Measurements from ENCODE around the gene PIGQ.

The PIGQ gene

DNA sequence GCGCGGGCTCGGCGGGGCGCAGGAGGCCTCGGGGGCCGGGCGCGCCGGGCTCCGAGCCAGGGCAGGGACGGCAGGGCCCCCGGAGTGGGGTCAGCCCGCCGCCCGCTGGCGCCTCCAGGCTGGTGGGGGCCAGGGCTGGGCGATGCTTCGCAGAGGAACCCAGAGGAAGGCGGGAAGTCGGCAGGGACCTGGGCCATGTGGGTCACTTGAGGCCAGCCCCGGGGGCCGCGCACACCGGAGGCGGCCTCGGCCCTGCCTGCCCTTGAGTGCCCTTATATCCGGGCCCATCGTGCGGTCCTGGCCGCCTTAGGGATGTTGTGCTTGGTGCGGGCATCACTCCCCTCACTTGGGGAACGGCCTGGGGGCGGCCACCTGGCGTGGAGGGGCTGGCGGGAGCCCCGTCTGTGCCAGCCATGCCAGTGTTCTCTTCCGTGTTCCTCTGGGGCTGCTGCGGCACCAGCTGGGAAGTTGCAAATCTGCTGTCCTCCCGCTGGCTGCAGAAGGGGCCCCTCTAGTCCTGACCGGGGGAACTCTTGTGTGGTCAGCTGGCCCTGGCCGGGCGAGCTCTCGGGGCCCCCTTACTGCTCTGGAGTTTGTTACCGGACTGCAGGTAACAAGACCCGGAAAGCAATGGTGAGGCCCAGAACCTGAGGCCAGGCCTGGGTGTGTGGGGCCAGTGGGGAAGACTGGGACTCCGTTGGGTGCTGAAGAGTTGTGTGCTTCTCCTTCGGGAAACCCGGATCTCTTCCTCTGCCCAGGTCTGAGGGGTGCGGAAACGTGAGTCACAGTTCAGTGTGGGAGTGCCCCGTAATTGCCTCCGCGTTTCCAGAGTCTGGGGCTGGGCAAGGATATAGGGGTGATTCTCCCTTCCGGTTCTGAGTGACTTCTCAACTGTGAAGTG is 41.4 kb upstream of the PIGQ start:
- Histone ChIP-seq H3K4me3 (peak overlapping the region; percentile 73), H3K9me3 (no peaks in the 10 kb centered on the region), H3K36me3 (replicated peaks) (peaks cover 19% of the 10 kb centered on the region), H3K4me1 (peaks cover 11% of the 10 kb centered on the region), H3K27me3 (ENCODE audit: low read depth) (no peaks in the 10 kb centered on the region)
- peak in 1 of 2 experiments; percentile 43 for DNase-seq (ENCODE audit: low spot score in 2 of 2)
- in situ Hi-C loops (cut with MboI; ENCODE audit: low sequenced_read_pairs): no loop called here

DNA sequence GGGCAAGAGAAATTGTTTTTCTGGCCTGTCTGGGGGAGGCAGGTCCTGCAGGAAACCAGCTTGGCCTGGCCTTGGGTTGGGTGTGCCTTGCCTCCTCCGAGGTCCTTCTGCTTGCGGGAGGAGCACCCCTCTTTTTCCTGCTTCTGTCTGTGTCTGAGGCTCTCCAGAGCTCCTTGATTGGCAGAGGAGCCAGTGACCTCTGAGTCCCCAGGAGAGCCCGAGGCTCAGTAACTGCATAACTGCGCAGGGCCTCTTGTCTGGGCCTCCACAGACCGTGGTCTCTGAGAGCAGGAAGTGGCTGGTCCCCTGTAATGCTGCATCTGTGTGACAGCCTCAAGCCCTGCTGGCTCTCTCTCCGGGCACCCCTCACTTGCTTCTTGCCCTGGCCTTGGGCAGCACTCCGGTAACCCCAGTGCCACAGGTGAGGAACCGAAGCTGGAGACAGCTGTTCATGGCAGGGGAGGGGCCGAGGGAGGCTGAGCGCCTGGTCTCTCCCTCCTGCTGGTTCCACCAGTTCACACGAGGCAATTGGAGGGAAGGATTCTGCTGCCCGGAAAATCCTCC is 40.7 kb upstream of the PIGQ start:
- in situ Hi-C loops (cut with MboI; ENCODE audit: low sequenced_read_pairs): no loop called here
- peak overlapping the region; percentile 73 for H3K4me3 ChIP-seq
- DNase-seq (ENCODE audit: low spot score in 2 of 2): no peak
- peaks cover 11% of the 10 kb centered on the region for H3K4me1 ChIP-seq
- H3K36me3 ChIP-seq (replicated peaks): peaks cover 19% of the 10 kb centered on the region
- no peaks in the 10 kb centered on the region for H3K27me3 ChIP-seq (ENCODE audit: low read depth)
- no peaks in the 10 kb centered on the region for H3K9me3 ChIP-seq

DNA sequence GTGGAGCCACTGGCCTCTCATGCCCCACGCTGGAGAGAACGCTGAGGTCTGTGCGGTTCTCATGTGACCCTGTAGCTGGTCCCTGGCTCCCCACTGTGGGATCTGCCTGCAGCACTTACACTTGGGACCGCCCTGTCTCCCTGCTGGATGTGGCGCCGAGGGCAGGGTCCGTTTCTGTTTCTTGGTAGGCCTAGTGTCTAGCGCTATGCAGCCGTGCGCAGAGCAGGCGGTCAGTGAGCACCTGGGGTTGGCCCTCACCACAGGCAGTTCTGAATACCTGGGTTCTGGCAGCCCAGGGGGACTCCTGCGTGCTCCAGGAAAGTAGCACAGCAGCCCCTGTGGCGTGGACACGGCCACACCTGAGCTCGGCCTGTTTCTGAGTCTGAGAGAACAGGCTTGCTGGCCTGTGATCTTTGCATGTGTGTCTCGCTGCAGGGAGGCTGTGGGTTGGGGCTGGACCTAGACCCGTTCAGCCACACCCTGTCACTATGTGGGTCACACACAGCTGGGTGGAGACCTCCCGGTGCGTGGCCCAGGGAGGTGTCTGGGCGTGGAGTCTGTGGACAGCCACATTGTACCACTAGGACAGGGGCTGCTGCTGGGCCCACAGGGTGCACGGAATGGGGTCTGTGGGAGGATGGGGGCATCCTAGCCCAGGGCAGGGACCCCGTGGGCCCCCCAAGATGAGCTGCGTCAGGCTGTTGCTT is 39.5 kb upstream of the PIGQ start:
- in situ Hi-C loops (cut with MboI; ENCODE audit: low sequenced_read_pairs): no loop called here
- peaks cover 11% of the 10 kb centered on the region for H3K4me1 ChIP-seq

DNA sequence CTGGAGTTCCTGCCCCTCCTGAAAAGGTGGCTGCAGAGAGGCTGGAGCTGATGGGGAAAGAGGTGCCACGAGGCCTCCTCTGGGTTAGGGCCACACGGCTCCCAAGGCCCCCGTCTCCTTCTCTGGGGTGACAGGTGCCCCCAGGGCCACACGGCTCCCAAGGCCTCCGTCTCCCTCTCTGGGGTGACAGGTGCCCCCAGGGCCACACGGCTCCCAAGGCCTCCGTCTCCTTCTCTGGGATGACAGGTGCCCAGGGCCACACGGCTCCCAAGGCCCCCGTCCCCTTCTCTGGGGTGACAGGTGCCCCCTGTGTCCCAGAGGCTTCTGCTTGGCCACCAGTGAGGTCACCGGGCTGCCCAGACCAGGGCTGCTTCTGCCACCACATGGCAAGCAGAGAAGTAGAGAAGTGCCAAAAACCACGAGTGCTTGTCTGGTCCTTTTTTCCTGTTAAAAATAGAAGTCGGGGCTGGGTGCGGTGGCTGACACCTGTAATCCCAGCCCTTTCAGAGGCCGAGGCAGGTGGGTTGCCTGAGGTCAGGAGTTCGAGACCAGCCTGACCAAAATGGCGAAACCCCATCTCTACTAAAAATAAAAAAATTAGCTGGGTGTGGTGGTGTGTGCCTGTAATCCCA is 38.2 kb upstream of the PIGQ start:
- Histone ChIP-seq H3K36me3 (replicated peaks) (peaks cover 18% of the 10 kb centered on the region), H3K4me1 (no peaks in the 10 kb centered on the region; the same call in 1 of the 2 replicates), H3K9me3 (no peaks in the 10 kb centered on the region), H3K27me3 (ENCODE audit: low read depth) (no peaks in the 10 kb centered on the region), H3K4me3 (no peak overlapping the region)
- no peak for DNase-seq (ENCODE audit: low spot score in 2 of 2)
- in situ Hi-C loops (cut with MboI; ENCODE audit: low sequenced_read_pairs): no loop called here

More for the DNA sequence above, 39.5 kb upstream of the PIGQ start:
- DNase-seq (ENCODE audit: low spot score in 2 of 2): no peak
- H3K36me3 ChIP-seq (replicated peaks): peaks cover 16% of the 10 kb centered on the region
- H3K27me3 ChIP-seq (ENCODE audit: low read depth): no peaks in the 10 kb centered on the region
- H3K4me3 ChIP-seq: no peak overlapping the region
- no peaks in the 10 kb centered on the region for H3K9me3 ChIP-seq

DNA sequence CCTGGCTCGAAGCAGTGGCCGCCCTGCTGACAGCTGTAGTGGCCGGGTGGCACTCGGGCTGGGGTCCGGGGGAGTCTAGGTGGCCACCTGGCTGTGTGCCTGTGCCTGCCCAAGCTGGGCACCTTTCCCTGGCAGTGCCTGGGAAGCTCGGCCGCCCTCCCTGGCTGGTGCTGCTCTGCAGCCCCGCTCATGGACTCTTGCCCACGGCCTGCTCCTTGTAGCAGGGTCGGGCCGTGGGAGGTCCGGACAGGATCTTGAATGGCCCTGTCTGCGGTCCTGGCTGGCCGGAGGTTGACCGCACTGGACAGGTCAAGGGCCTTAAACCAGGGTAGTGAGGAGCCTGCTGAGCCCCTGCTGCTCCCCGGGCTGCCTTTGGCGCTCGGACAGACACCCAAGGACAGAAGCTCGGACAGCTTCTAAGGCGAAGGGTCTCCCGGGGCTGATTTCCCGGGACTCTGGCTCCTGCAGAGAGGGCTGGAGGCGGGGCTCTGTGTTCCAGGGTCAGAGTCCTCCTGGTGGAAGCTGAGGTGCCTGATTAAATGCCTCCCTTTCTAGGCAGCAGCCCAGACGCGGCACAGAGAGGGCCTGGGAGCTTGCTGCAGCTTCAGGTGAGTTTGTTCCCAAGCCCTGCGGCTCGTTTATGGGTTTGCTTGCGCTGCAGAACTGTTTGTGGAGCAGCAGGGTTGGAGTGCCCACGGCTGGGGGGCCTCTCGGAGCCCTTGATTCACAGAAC is 36.2 kb upstream of the PIGQ start:
- in situ Hi-C loops (cut with MboI; ENCODE audit: low sequenced_read_pairs): no loop called here
- no peaks in the 10 kb centered on the region; the same call in 1 of the 2 replicates for H3K4me1 ChIP-seq
- DNase-seq (ENCODE audit: low spot score in 2 of 2): no peak
- no peaks in the 10 kb centered on the region for H3K9me3 ChIP-seq
- H3K27me3 ChIP-seq (ENCODE audit: low read depth): no peaks in the 10 kb centered on the region
- H3K4me3 ChIP-seq: no peak overlapping the region
- peaks cover 19% of the 10 kb centered on the region for H3K36me3 ChIP-seq (replicated peaks)

DNA sequence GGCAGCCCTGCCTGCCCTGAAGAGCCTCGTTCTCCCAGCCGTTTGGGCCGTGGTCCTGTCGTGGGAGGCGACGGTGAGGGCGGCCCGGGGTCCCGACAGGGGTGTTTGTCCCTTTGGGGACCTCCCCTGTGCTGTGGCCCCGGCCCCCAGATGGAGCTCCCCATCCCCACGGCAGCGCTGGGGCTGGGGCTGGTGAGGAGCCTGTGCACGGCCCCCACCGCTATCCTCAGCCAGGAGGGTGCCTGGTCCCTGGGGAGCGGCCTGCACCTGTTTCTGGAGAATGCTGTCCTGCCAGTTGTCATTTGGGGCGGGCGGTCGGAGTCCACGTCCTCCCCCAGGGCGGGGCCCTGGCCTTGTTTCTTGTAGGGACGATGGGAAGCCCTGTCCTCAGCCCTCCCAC is 35.6 kb upstream of the PIGQ start:
- Histone ChIP-seq H3K9me3 (no peaks in the 10 kb centered on the region), H3K36me3 (replicated peaks) (peaks cover 19% of the 10 kb centered on the region), H3K4me3 (no peak overlapping the region), H3K27me3 (ENCODE audit: low read depth) (no peaks in the 10 kb centered on the region), H3K4me1 (no peaks in the 10 kb centered on the region; the same call in 1 of the 2 replicates)
- in situ Hi-C loops (cut with MboI; ENCODE audit: low sequenced_read_pairs): no loop called here
- DNase-seq (ENCODE audit: low spot score in 2 of 2): no peak

DNA sequence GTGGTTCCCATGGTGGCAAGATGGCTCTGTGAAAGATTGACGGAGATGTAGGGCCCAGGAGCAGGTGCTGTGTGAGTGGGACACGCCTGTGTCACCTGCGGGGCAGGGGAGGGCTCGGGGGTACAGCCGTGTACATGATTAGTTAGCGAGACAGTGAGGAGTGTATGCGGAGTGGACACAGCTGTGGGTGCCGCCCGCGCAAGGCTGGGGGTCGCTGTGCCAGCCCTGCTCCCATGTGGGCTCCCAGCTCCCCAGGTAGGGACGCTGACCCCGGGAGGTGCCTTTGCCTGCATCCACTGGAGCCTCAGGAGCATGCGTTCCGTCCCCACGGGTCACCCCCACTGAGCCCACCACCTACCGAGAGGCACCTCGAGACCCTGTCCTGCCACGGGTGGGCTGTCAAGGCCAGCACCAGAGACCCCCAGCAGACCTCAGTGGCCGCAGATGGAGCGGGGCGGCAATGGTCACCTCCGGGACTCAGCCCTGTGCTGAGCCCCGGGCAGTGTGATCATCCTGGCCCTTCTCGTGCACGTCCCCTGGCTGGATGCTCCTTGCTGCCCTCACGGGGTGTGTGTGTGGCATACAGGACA is 34.8 kb upstream of the PIGQ start:
- Histone ChIP-seq H3K9me3 (no peaks in the 10 kb centered on the region), H3K36me3 (replicated peaks) (peaks cover 11% of the 10 kb centered on the region), H3K4me3 (no peak overlapping the region), H3K27me3 (ENCODE audit: low read depth) (no peaks in the 10 kb centered on the region), H3K4me1 (no peaks in the 10 kb centered on the region)
- in situ Hi-C loops (cut with MboI; ENCODE audit: low sequenced_read_pairs): no loop called here
- no peak for DNase-seq (ENCODE audit: low spot score in 2 of 2)

DNA sequence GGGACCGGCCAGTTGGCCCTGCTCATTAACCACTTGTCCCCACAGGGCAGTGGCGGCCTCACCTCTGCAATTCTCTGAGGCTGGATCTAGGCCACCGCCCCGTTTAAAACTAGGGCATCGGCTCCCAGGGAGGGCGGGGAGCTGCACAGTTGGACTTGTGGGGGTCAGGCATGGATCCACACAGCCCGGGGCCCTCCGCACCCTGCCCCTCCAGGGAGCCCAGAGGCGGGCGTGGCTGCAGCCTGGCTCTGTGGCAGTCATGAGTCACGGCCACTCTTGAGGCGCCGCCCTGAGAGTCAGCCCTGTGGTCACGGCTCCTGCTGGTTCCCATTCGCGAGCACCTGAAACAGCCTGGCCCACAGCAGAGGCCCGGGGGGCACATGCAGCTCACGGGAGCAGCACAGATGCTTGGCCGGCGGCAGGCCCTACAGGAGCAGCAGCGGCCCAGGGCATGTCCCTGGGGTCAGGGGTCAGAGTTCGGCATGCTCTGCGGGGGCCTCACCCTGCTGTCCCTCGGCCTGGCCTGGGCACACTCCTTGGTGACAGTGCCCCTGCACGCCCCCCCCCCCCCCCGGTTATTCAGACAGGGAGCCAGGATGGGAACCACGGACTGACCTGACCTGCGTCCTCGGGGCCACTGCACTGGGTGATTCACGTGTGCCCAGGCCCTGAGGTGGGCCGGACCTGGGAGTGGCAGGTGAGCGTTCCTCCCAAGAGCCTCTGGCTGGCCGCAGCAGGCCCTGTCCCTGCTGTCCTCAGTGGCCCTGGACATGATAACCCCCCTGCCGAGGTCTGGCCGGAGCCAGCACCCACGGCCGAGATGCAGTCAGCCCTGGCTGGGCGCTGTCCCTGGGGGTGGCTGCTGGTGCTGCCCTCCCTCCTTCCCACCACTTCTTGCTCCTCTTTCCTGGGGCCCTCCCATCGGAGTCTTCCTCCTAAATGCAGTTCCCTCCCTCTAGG is 34.0 kb upstream of the PIGQ start:
- DNase-seq (ENCODE audit: low spot score in 2 of 2): no peak
- in situ Hi-C loops (cut with MboI; ENCODE audit: low sequenced_read_pairs): no loop called here
- Histone ChIP-seq H3K4me3 (no peak overlapping the region), H3K9me3 (no peaks in the 10 kb centered on the region), H3K4me1 (no peaks in the 10 kb centered on the region), H3K36me3 (replicated peaks) (peaks cover 7% of the 10 kb centered on the region), H3K27me3 (ENCODE audit: low read depth) (no peaks in the 10 kb centered on the region)

DNA sequence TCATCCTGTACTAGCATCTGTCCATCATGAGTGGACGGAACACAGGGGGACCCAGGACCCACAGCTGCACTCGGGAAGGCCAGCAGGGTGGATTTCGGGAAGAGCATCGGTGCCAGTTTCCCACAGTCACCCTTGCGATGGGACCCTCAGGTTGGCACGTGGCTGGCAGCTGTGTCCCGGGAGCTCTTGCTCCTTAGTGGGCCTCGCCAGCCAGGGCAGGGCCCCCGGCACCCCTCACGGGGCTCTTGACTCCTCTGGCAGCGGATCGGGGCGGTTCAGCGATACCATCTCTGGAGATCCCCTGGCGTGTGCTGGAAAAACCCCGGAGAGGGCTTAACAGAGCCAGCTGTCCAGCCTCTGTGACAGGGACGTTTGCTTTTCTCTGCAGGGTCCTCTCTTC is 33.0 kb upstream of the PIGQ start:
- Histone ChIP-seq H3K9me3 (no peaks in the 10 kb centered on the region), H3K4me1 (no peaks in the 10 kb centered on the region), H3K36me3 (replicated peaks) (peaks cover 7% of the 10 kb centered on the region), H3K27me3 (ENCODE audit: low read depth) (no peaks in the 10 kb centered on the region), H3K4me3 (no peak overlapping the region)
- DNase-seq (ENCODE audit: low spot score in 2 of 2): no peak
- in situ Hi-C loops (cut with MboI; ENCODE audit: low sequenced_read_pairs): no loop called here

DNA sequence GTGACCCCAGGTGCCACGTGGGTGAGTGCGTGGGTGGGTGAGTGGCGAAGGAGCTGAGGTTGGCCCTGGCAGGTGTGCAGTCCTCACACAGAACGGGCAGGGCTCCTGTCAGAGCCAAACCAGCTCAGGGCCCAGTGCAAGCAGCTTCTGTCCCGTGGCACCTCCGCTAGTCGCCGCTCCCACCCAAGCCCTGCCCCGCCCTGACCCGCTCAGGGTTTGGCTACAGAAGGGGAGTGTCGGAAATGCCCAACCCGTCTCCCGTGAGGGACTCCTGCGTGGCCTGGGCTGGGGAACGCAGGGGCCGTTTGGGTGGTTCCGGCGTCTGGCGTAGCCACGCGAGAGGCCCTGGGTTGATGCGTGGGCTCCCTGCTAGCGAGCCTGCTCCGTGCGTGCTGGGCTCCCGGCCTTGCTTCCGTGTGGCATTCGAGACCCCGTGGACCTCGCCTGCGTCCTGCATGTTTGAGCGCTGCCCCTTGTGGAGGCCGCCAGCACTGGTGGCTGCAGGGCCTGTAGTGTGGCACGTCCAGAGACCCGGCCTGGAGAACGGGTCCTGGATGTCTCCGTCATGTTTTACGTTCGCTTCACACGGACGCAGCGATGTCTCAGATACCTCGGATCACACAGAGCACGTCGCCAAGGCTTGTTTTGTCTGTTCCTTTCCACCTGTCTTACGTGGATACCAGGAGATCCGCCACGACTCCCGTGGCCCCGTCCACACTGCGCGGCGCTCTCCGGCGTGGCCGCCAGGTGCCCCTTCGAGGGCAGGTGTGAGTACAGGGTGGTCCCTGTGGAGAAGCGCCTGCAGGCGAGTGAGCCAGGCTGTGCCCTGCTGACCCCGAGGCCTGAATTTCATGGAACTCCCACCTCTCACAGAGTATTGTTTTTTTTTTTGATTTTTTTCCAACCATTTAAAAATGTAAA is 32.1 kb upstream of the PIGQ start:
- peaks cover 7% of the 10 kb centered on the region for H3K36me3 ChIP-seq (replicated peaks)
- H3K27me3 ChIP-seq (ENCODE audit: low read depth): no peaks in the 10 kb centered on the region
- no peak overlapping the region for H3K4me3 ChIP-seq
- in situ Hi-C loops (cut with MboI; ENCODE audit: low sequenced_read_pairs): no loop called here
- no peaks in the 10 kb centered on the region for H3K4me1 ChIP-seq
- no peak for DNase-seq (ENCODE audit: low spot score in 2 of 2)
- no peaks in the 10 kb centered on the region for H3K9me3 ChIP-seq

DNA sequence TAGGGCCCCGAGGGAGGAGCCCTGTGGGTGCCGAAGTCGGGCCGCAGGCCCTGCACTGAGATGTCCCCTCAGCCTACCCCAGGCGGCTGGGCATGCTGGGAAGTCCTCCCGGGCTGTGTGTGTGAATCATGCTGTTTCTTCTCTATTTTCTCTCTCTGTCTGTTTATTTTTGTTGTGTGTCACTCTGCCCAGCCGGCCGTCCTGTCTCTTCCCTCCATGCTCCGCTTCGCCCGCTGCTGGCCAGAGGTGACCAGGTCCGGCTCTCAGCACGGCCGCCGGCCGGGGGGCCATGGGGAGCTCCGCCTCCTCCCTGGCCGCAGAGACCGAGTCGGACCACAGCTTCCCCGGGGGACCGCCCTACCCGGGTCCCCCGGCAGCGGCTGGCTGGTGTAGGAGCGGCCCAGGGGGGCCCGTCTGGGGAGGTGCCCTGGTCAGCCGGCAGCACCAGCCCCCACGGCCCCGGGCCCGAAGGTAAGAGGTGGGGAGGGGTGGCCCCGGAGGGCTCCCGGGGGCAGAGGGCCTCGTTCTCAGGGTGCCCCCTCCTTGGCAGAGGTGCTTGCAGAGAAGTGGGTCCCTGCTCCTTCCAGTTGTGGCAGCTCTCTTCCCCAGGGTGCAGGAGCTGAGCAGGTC is 29.8 kb upstream of the PIGQ start:
- Histone ChIP-seq H3K9me3 (no peaks in the 10 kb centered on the region), H3K4me3 (no peak overlapping the region), H3K27me3 (ENCODE audit: low read depth) (no peaks in the 10 kb centered on the region), H3K4me1 (no peaks in the 10 kb centered on the region), H3K36me3 (replicated peaks) (peaks cover 7% of the 10 kb centered on the region)
- DNase-seq (ENCODE audit: low spot score in 2 of 2): no peak
- in situ Hi-C loops (cut with MboI; ENCODE audit: low sequenced_read_pairs): no loop called here
